Endothelial cell (in vitro differentiated cells): ENCODE measurements around the gene MEAF6. TPM values are rescaled to one million over a fixed set of nuclear protein-coding genes. Genes with fewer than 3 reads are reported as not detected.
"Not testable (repeated sequence)": the region's sequence is repeated elsewhere in the genome, so short reads cannot be mapped to it uniquely, and the experiment has no call there.

Source experiments
- DNase-seq: peaks from one replicate; pipeline ENCODE4 v3.0.0; 2021; ENCODE audit warnings: low spot score
- H3K27ac Mint-ChIP-seq: one replicate; pipeline ENCODE4 v1.8.0; 2021; ENCODE audit warnings: mixed read lengths, inconsistent platforms; ENCODE audit not compliant: unreplicated experiment
- H3K27me3 Mint-ChIP-seq: one replicate; pipeline ENCODE4 v1.8.0; 2021; ENCODE audit warnings: mild to moderate bottlenecking, moderate library complexity, mixed read lengths, inconsistent platforms; ENCODE audit not compliant: unreplicated experiment
- H3K36me3 Mint-ChIP-seq: one replicate; pipeline ENCODE4 v1.8.0; 2021; ENCODE audit warnings: mild to moderate bottlenecking, low read depth, mixed read lengths, inconsistent platforms; ENCODE audit not compliant: unreplicated experiment
- H3K4me1 Mint-ChIP-seq: one replicate; pipeline ENCODE4 v1.8.0; 2021; ENCODE audit warnings: mild to moderate bottlenecking, mixed read lengths, inconsistent platforms; ENCODE audit not compliant: unreplicated experiment
- H3K4me3 Mint-ChIP-seq: one replicate; pipeline ENCODE4 v1.8.0; 2021; ENCODE audit warnings: mild to moderate bottlenecking, mixed read lengths, inconsistent platforms; ENCODE audit not compliant: unreplicated experiment
- H3K9me3 Mint-ChIP-seq: one replicate; pipeline ENCODE4 v1.8.0; 2021; ENCODE audit warnings: mixed read lengths, inconsistent platforms; ENCODE audit not compliant: unreplicated experiment
- long read RNA-seq: library from polyadenylated mRNA; unstranded; transcript quantifications from one replicate; pipeline ENCODE4 v2.0.0, GENCODE V29; 2020; ENCODE audit not compliant: unreplicated experiment
- total RNA-seq: library from RNA; stranded (reverse); fragmentation: NEBNext Ultra II Directional; extraction: Animal tissue kit (Norgen Biotek cat#: 25700); gene quantifications from one replicate; pipeline ENCODE4 v1.2.1, GENCODE V29; 2021; ENCODE audit not compliant: unreplicated experiment
- TF ChIP-seq, protein P1 (sequence below): fragments of 200-600 bp; sonication (generic); IDR thresholded peaks from one replicate; pipeline ENCODE4 v1.5.0; 2021; ENCODE audit warnings: antibody characterized with exemption; ENCODE audit not compliant: unreplicated experiment

MEAF6 gene
- 50.6 TPM for total RNA-seq
- long read RNA-seq, transcript MEAF6-201 (7 exons, 1,525 nt), result major isoform, 36 of 48 reads
- long read RNA-seq, transcript MEAF6-206 (8 exons, 1,408 nt), result minor isoform, 6 of 48 reads
- long read RNA-seq, partial matches to known transcripts, result 0 of 48 reads
- long read RNA-seq, other reads (novel, unspliced or antisense), result 2 of 48 reads

DNA sequence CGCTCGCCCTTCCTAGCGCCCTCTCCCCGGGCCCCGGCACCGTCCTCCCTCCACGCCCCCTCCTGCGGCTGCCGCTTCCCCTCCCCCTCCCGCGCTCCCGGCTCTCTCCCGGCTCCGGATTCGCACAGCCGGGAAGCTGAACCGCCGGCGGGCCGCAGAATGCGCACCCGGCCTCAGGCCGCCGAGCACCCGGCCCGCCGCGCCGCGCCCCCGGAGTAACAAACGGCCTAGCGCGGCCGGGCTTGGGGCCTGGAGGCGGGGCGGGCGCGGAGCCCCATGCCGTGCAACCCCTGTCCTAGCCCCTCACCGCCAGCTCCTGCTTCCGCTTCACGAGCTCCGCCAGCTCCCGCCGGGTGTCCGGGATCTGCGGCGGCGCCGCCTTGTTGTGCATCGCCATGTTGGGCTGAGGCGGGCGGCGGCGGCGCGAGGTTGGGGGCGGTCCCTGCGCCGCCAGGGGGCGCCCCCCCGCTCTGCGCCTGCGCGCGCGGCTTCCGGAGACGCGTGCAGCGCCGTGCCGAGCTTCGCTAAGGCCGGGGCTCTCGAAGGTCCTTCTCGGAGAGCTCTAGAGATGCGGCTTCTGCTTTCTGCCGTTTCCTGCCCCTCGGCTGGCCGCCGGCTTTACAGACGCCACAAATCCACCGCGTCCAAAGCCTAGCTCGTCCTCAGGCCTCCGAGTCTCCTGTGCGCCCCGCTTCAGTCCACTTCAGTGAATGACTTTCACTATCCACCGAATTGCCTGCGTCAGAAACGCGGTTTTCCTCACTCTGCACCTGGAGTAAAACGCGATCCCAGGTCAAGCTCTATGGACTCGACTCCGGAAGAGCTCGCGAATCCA, at the start of gene MEAF6:
Gene MEAF6 (minus strand): TSS at position 417 of the 835 bp plus-strand sequence. CDS start 20 bp downstream, at position 397.
- Mint-ChIP-seq H3K36me3 (peaks cover 5% of the 10 kb centered on the region), H3K9me3 (no peaks in the 10 kb centered on the region), H3K27ac (peak within 1 kb of the TSS; percentile 93), H3K4me1 (peaks cover 16% of the 10 kb centered on the region), H3K4me3 (peak within 1 kb of the TSS; percentile 97), H3K27me3 (peaks cover 14% of the 10 kb centered on the region)
- TF ChIP-seq, protein P1, sequence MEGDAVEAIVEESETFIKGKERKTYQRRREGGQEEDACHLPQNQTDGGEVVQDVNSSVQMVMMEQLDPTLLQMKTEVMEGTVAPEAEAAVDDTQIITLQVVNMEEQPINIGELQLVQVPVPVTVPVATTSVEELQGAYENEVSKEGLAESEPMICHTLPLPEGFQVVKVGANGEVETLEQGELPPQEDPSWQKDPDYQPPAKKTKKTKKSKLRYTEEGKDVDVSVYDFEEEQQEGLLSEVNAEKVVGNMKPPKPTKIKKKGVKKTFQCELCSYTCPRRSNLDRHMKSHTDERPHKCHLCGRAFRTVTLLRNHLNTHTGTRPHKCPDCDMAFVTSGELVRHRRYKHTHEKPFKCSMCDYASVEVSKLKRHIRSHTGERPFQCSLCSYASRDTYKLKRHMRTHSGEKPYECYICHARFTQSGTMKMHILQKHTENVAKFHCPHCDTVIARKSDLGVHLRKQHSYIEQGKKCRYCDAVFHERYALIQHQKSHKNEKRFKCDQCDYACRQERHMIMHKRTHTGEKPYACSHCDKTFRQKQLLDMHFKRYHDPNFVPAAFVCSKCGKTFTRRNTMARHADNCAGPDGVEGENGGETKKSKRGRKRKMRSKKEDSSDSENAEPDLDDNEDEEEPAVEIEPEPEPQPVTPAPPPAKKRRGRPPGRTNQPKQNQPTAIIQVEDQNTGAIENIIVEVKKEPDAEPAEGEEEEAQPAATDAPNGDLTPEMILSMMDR, result peak; percentile 91
- DNase-seq, result peak; percentile 90

DNA sequence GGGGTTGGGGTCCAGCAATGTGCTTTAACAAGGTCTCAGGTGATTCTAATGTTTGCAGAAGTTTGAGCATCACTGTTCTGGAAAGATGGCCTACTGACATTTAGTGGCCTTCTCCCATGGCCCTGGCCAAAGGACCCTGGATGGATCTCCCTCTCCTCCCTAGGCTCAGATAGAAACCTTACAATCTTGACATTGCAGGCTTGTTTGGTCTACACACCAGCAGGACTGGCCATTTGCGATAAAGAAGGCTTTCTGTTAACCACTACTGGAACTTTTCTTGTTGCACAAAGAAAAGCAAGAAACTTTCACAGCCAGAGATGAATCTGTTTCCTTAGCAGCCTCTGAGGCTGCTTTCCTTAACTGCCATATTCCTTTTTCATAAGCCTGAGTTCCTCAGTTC, 48.4 kb upstream of the MEAF6 start:
- H3K27me3 Mint-ChIP-seq, result peaks cover 4% of the 10 kb centered on the region
- H3K4me3 Mint-ChIP-seq, result peak overlapping the region; percentile 24
- H3K36me3 Mint-ChIP-seq, result peaks cover 38% of the 10 kb centered on the region
- DNase-seq, result no peak
- no peaks in the 10 kb centered on the region for H3K9me3 Mint-ChIP-seq
- H3K4me1 Mint-ChIP-seq, result peaks cover 6% of the 10 kb centered on the region
- no peak overlapping the region for H3K27ac Mint-ChIP-seq
- TF ChIP-seq, protein P1, result no peak

DNA sequence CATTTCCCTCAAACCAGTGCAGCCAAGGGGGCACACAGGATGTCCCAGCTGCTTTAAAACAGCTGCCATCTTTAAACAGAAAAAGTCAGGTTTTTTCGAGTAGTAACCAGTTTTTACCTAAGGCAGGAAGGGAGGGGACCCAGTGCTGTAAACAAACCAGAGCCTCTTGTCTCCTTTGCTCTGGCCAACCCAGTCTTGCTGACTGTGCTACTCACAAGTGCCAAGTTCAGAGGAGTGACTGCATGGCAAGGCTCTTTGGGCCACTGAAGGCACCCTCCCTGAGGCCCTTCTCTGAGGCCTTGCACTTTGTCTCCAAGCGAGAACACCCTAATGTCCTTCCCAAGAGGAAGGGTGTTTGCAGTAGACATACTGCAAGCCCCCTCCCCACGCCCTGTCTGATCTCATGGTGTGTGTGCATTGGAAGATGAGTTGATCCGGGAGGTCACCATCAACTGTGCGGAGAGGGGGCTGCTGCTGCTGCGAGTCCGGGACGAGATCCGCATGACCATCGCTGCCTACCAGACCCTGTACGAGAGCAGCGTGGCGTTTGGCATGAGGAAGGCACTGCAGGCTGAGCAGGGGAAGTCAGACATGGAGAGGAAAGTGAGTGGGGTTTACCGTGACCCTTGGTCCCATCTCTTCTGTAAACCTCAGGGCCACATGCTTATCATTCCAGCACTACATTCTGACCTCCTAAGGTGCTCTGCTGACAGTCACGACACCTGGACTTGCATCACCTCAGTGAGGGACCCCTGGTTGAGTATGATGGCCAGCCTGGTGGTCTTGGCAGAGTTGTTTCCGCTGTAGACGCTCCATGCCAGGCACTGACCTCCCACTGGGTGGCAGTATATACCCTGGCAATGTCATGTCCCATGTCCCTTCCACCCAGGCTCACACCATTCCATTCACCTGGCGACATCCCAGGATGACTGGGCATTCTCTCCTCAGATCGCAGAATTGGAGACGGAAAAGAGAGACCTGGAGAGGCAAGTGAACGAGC, 46.9 kb upstream of the MEAF6 start:
- peaks cover 28% of the 10 kb centered on the region for H3K36me3 Mint-ChIP-seq
- H3K4me3 Mint-ChIP-seq, result peak overlapping the region; percentile 45
- peak; percentile 38 for DNase-seq
- peaks cover 9% of the 10 kb centered on the region for H3K4me1 Mint-ChIP-seq
- H3K9me3 Mint-ChIP-seq, result no peaks in the 10 kb centered on the region
- peaks cover 12% of the 10 kb centered on the region for H3K27me3 Mint-ChIP-seq
- no peak overlapping the region for H3K27ac Mint-ChIP-seq
- TF ChIP-seq, protein P1, result peak; percentile 54

DNA sequence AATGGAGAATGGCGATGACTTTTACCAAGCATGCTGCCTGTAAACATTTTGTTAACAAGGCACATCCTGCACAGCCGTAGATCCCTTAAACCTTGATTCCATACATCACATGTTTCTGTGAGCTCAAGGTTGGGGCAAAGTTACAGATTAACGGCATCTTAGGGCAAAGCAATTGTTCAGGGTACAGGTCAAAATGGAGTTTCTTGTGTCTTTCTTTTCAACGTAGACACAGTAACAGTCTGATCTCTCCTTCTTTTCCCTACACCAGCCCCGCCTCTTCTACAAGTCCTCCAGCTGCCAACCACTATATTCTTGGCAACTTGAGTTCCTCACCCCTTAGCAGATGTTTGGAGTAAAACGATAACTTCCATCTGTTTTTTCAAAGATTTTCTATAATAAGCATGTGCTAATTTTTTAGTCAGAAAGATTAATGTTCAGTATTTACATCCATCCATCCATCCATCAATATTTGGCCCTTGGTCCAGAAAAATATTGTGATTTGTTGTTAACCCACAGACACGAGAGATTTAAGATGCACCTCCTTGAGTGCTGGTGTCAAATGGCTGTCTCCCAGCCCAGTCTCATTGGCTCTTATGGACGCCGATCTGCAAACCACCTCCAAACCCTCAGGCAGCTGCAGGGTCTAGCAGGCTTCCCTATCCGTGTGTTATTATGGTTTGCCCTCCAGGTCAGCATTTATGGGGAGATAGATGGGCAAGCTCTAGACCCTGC, 46.0 kb upstream of the MEAF6 start:
- Mint-ChIP-seq H3K27me3 (peaks cover 12% of the 10 kb centered on the region), H3K9me3 (no peaks in the 10 kb centered on the region), H3K4me1 (peaks cover 9% of the 10 kb centered on the region), H3K27ac (no peak overlapping the region), H3K36me3 (peaks cover 22% of the 10 kb centered on the region), H3K4me3 (peak overlapping the region; percentile 45)
- no peak for DNase-seq
- TF ChIP-seq, protein P1, result no peak

DNA sequence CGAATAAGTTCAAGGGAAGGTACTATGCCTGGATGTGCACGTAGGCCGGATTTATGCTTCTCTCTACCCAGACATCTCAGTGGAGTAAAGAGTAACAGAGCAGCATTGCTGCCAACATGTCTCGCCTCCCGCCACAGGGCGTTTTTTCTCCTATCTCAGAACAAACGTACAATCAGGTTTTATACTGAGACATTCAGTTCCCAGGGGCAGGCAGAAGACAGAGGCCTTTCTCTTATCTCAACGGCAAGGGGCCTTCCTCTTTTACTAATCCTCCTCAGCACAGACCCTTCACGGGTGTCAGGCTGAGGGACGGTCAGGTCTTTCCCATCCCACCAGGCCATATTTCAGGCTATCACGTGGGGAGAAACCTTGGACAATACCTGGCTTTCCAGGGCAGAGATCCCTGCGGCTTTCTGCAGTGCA, 45.4 kb upstream of the MEAF6 start:
- H3K4me3 Mint-ChIP-seq, H3K4me1 Mint-ChIP-seq, DNase-seq, H3K27ac Mint-ChIP-seq, H3K9me3 Mint-ChIP-seq: not testable (repeated sequence)
- peaks cover 17% of the 10 kb centered on the region for H3K36me3 Mint-ChIP-seq
- H3K27me3 Mint-ChIP-seq, result peaks cover 12% of the 10 kb centered on the region
